ENCODE results near the gene C13orf46. TPM values are rescaled to one million over a fixed set of nuclear protein-coding genes. Genes with fewer than 3 reads are reported as not detected.

The C13orf46 gene
- total RNA-seq, 1 donor from 2014 or later, result 0.29 TPM

DNA sequence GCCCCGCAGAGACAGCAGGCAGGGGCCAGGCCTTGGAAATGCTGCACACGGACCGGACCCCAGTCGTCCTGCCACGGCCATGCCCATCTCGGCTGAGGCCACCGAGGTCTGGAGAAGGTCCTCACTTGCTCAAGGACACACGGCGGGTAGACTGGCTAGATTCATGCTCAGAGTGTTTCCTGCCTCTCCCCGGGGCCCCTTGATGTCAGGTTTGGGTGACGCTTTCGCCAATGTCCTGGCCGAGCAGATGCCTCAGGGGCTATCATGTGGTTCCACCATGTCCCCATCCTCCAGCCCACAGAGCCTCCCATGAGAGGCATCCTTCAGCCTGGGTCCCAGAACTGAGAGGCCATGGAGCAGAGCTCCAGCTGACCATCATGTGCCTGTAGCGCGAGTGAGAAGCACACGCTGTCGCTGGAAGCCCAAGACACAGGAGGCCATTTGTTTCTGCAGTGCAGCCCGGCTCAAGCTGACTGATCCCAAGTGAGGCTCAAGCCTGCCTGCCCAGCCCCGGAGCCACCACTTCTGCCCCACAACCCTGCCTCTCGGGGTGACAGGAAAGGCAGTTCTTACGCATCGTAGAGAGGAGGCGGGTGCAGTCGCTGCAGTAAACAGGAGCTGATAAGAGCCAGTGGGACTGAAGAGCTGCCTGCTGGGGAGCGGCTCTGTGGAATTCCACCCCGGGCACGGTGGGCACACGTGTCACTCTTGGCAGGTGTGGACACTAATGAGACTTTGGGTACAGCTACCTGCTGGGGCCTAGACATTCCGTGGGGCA, 56.1 kb downstream of the C13orf46 start:
- TF ChIP-seq, protein P1, sequence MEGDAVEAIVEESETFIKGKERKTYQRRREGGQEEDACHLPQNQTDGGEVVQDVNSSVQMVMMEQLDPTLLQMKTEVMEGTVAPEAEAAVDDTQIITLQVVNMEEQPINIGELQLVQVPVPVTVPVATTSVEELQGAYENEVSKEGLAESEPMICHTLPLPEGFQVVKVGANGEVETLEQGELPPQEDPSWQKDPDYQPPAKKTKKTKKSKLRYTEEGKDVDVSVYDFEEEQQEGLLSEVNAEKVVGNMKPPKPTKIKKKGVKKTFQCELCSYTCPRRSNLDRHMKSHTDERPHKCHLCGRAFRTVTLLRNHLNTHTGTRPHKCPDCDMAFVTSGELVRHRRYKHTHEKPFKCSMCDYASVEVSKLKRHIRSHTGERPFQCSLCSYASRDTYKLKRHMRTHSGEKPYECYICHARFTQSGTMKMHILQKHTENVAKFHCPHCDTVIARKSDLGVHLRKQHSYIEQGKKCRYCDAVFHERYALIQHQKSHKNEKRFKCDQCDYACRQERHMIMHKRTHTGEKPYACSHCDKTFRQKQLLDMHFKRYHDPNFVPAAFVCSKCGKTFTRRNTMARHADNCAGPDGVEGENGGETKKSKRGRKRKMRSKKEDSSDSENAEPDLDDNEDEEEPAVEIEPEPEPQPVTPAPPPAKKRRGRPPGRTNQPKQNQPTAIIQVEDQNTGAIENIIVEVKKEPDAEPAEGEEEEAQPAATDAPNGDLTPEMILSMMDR (conservative IDR thresholded peaks at IDR 0.05), result no peak
- Mint-ChIP-seq H3K36me3 (no peaks in the 10 kb centered on the region), H3K9me3 (peaks cover 13% of the 10 kb centered on the region), H3K27ac (no peak overlapping the region), H3K27me3 (peaks cover 21% of the 10 kb centered on the region), H3K4me1 (ENCODE audit: unreplicated experiment) (no peaks in the 10 kb centered on the region), H3K4me3 (no peak overlapping the region)
- DNase-seq (ENCODE audit: extremely low spot score, unreplicated experiment), result peak; percentile 64

DNA sequence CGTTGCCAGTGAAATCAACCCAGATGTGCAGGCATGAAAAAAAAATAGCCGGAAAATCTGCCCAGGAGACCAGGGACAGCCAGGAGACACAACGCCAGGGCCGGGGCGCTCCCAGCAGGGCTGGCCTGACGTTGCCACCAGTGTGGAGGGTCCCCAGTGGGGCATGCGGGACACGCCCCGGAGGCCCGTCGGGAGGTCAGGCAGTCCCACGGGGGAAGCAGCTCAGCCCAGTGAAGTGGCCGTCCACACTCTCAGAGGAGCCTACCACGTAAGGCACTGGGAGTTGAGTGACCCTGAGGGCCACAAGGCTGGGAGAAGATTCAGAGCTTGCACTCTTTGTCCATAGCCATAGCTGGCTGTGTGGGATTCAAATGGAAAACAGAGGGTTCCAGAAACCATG, 56.8 kb downstream of the C13orf46 start:
- no peaks in the 10 kb centered on the region for H3K4me1 Mint-ChIP-seq (ENCODE audit: unreplicated experiment)
- peaks cover 11% of the 10 kb centered on the region for H3K9me3 Mint-ChIP-seq
- H3K36me3 Mint-ChIP-seq, result no peaks in the 10 kb centered on the region
- peak; percentile 68 for DNase-seq (ENCODE audit: extremely low spot score, unreplicated experiment)
- H3K4me3 Mint-ChIP-seq, result no peak overlapping the region
- TF ChIP-seq, protein P1 (conservative IDR thresholded peaks at IDR 0.05), result no peak
- H3K27me3 Mint-ChIP-seq, result peaks cover 28% of the 10 kb centered on the region
- H3K27ac Mint-ChIP-seq, result no peak overlapping the region

DNA sequence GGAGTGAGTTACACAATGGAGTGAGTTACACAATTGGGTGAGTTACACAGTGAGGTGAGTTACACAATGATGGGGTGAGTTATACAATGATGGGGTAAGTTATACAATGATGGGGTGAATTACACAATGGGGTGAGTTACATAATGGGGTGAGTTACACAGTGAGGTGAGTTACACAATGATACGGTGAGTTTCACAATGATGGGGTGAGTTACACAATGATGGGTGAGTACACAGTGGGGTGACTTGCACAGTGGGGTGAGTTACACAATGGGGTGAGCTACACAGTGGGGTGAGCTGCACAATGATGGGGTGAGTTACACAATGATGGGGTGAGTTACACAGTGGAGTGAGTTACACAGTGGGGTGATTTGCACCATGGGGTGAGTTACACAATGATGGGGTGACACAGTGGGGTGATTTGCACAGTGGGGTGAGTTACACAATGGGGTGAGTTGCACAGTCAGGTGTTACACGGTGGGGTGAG, 57.5 kb downstream of the C13orf46 start:
- Mint-ChIP-seq H3K27ac (no peak overlapping the region), H3K9me3 (peaks cover 3% of the 10 kb centered on the region), H3K4me1 (ENCODE audit: unreplicated experiment) (no peaks in the 10 kb centered on the region), H3K36me3 (no peaks in the 10 kb centered on the region), H3K4me3 (no peak overlapping the region), H3K27me3 (peaks cover 30% of the 10 kb centered on the region)
- no peak for DNase-seq (ENCODE audit: extremely low spot score, unreplicated experiment)
- TF ChIP-seq, protein P1 (conservative IDR thresholded peaks at IDR 0.05), result no peak

DNA sequence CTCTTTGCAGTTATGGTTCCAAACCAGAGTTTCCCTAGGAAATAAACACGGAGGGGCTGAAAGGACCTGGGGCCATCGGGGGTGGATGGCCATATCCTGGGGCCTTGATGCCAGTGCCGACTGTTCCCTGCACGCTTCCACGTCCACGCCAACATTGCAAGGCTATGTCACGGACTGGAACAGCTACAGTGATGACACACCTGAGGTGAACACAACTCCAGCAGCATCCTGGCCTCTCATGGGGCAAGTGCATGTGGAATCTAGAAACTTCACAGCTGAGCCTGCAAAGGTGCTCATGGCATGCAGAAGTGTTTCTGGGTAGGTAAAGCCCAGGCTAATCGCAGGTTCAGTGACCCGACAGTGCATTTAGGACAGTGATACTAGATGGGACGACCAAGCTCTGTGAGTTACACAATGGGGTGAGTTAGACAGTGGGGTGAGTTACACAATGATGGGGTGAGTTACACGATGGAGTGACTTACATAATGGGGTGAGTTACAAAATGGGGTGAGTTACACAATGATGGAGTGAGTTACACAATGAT, 58.0 kb downstream of the C13orf46 start:
- TF ChIP-seq, protein P1 (conservative IDR thresholded peaks at IDR 0.05), result no peak
- no peaks in the 10 kb centered on the region for H3K36me3 Mint-ChIP-seq
- no peak overlapping the region for H3K4me3 Mint-ChIP-seq
- peak; percentile 52 for DNase-seq (ENCODE audit: extremely low spot score, unreplicated experiment)
- no peaks in the 10 kb centered on the region for H3K9me3 Mint-ChIP-seq
- H3K27ac Mint-ChIP-seq, result no peak overlapping the region
- peaks cover 34% of the 10 kb centered on the region for H3K27me3 Mint-ChIP-seq
- no peaks in the 10 kb centered on the region for H3K4me1 Mint-ChIP-seq (ENCODE audit: unreplicated experiment)

DNA sequence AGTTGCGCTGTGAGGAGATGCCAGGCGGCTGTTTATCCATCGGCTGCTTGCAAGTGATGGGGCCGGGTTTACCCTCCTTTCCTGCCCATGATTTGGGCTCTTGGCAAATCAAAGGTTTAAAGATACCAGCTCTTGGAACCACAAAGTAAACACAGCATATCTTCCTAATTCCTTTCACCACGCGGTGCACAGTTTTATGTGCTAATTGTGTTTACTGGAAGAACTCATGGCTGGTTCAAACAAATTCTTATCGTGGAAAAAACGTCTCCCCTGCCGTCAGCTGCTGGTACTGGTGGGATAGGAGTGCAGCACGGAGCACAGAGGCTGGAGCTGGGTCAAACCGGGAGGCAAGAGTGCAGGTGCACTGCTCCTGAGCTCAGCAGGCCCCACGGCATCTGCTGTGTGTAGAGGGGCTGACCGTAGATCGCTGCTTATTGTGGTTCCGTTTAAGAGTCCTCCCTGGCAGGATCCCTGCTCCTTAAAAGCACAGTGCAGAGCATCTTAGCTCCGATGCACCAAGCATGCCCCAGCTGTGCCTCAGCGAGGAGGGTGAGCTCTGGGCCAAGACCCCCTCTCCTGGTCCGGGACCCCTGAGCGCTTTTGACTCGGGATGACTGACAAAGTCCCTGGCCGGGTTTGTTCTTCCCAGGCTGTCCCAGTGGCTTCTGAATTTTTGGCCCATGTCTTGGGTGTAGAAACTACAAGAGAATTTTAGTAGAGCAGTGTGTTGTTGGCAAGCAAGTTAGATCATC, 58.7 kb downstream of the C13orf46 start:
- Mint-ChIP-seq H3K36me3 (no peaks in the 10 kb centered on the region), H3K9me3 (no peaks in the 10 kb centered on the region), H3K27ac (no peak overlapping the region), H3K4me3 (no peak overlapping the region), H3K27me3 (peaks cover 36% of the 10 kb centered on the region), H3K4me1 (ENCODE audit: unreplicated experiment) (no peaks in the 10 kb centered on the region)
- DNase-seq (ENCODE audit: extremely low spot score, unreplicated experiment), result peak; percentile 49
- TF ChIP-seq, protein P1 (conservative IDR thresholded peaks at IDR 0.05), result no peak
